Stimulated activated naive CD4-positive, alpha-beta T cell (primary cell): ENCODE measurements around the gene TMA7.

ENCODE experiments used
- DNase-seq, 6 experiments: peaks; one replicate each; lab custom pipeline; 2025; lab: John Stamatoyannopoulos, UW

Gene TMA7

GRCh38 chr3:48423241-48423882, 16.7 kb upstream of the TMA7 start:
- DNase-seq = no peak

GRCh38 chr3:48423883-48424695, 16.0 kb upstream of the TMA7 start:
- no peak for DNase-seq

GRCh38 chr3:48425281-48425812, 14.7 kb upstream of the TMA7 start:
- DNase-seq = no peak

DNA sequence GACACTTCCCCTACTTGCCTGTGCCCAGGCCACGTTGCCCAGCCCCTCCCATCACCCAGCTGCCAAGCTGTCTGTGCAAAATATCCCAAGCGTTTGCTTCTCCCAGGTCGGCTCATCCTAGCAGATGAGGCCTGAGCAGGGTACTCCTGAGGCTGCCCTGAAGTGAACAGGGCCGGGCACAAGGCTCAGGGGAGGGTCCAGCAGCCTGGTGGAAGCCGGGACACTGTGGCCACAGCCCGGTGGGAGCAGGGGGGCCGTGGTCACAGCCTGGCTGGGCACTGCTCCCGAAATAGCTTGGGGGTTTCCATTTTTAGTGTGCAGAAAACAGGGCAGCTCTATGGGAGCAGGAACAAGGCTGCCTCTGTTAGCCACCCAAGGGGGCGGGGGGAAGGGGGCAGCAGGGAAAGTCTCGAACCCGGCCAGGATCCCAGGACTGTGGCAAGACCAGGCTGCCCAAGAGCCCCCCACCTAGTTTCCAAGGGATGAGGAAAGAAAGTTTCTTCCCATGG, 13.6 kb upstream of the TMA7 start:
- DNase-seq = no peak

DNA sequence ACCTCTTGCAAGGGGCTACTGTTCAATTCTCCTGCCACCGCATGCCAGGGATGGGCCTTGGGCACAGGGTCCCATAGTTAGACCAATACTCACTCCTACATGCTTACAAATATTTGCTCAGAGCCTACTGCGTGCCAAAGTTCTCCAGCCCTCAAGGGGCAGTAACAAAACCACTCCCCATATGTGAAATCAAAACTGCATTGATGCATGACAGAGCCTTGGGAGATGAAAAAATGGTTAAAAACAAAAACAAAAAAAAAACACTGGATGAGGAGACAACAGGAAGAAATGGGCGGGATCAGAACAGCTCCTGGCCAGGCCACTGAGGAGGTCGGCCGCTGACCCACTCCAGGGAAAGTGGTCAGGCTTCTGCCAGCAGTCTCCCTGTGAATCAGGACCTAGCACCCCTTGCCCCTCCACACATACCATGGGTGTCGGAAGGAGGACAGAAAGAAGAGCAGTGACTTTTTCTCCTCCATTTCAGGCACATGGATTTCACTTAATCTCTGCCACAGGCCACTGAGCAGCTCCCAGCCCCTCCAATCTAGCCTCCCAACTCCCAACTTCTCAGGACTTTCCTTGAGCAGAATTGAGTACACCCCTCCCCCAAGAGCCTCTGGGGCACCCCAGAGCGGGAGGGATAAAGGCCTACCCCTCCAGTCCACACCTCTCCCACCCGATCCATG, 13.0 kb upstream of the TMA7 start:
- DNase-seq = no peak

GRCh38 chr3:48427630-48427962, 12.5 kb upstream of the TMA7 start:
- DNase-seq = no peak

DNA sequence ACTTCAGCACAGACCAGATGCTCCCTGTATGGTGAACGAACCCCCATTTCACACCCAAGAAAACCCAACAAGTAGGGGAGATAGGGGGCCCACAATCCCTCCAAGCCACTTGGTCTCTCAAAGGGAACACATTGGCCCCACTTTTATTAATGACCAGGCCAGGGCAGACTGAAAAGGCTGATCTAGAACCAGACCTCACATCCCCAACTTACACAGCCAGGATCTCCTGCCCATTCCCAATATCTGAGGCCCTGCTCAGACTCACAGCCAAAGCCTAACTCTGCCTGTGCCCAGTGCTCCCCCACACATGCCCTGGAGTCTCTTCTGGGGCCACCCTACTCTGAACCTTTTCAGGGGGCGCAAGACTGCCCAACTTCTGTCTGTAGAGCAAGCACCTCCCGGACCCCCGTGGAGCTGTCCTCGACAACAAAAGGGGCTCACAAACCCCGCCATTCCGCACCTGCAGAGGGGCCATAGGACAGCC, 11.9 kb upstream of the TMA7 start:
- no peak for DNase-seq

- no peak for DNase-seq
These were observed 11.3 kb upstream of the TMA7 start for GRCh38 chr3:48428572-48429316.

GRCh38 chr3:48429317-48429959, 10.6 kb upstream of the TMA7 start:
- peak; percentile 32 to 67 (median 64) for DNase-seq

GRCh38 chr3:48429960-48430707, 9.9 kb upstream of the TMA7 start, which contains the start of gene PLXNB1:
TSS of gene PLXNB1 (minus strand) at chr3:48430086. CDS start at chr3:48424611, 5,475 bp downstream.
- DNase-seq = peak in 3 of 6 experiments; percentile 22 to 43 (median 27)

DNA sequence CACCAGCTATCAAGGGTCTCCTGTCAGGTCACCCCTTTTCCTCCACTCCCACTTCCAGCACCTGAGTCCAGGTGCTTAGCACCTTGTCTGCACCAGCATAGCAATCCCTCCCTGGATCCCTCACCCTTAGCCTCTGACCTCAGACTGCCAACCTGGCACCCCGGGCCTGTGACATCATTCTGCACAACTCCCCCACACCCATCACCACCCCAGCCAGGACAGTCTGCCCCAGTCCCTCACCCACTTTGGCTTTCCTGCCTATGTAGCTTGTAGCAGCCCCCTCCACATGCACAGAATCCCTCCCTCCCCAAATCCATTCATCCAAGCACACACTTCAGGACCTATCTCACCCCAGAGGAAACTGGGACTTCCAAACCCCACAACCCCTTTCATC, 9.4 kb upstream of the TMA7 start:
- no peak for DNase-seq

DNA sequence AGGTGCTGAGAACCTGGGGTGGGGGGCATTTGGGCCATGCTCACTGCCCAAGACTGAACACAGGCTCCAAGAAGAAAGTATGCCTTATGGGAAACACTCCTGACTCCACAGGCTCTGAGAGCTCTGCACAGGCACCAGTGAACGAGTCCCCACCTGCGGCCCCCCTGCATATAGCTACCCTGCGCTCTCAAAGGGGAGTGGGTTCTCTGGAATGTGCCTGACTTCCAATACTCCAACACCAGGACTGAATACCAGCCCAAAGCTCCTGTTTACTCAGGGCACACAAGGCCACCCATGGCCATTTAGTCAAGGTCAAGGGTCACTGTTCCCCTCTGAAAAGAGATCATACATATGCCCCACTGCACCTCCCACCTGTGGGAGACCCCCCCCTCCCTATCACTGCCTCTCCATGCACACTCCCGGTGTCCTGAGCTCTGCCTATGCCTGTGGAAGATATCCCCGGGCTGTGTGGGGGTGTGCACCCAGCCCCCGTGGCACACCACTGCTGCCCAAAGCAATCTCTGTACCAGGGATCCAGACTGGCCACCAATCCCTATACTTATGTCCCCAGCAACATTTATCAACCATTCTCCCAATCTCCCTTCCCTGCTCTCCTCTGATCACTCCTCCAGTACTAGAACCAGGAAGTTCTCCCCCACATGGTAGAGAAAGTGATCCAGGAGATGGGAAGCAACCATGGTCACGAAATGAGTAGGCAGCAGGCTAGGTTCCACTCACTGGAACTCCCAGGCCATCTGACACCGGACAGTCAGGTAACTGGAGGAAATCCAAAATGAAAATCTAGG, 8.6 kb upstream of the TMA7 start:
- DNase-seq = no peak

GRCh38 chr3:48432411-48433371, 7.4 kb upstream of the TMA7 start:
- no peak for DNase-seq

GRCh38 chr3:48433472-48434118, 6.5 kb upstream of the TMA7 start:
- DNase-seq = no peak

- DNase-seq = no peak
These were observed 5.3 kb upstream of the TMA7 start for GRCh38 chr3:48434591-48435222.

DNA sequence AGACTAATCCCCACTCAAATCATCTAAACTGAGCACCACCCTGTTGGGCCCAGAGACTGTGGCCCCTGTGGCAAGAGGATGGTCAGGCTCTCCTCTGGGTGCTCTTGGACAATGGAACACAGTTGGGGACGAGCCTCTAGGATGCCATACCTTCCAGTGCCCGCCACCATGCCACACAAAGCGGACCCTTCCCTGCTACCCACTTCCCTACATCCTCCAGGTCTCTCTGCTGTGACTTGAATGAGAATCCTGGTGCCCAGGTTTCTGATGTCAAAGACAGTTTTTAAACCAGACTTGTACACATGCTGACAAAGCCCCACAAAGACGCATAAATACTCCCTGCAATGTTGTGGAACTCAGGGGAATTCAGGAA, 4.8 kb upstream of the TMA7 start:
- DNase-seq = no peak

- DNase-seq = peak; percentile 68 to 85 (median 79)
These were observed 4.1 kb upstream of the TMA7 start for GRCh38 chr3:48435774-48436476.
